ENCODE results near the gene PRELP.
A peak's percentile ranks its signal among the peaks of the same experiment; 100 is the strongest.

PRELP gene

DNA sequence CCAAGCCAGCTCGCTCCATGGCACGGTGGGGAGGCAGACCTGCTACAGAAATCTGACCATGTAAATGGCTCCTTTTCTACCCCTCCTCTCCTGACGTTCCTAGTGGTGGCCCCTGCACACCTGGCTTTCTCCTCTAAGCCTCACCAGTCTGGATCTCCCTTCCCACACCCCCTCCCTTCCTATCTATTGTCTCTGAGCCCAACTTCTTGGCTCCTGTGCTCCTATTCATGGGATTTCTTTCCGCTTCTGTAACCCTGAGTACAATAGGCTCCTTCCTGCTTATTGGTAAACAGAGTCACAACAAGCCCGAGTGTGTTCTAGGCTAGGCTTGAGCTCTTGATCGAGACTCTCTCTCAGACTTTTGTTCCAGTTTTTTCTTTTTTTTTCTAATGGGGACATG, 35.9 kb downstream of the PRELP start:
- Histone ChIP-seq H3K36me3 (replicated peaks; ENCODE audit: low read depth, low read length) (no peaks in the 10 kb centered on the region), H3K4me3 (ENCODE audit: low read length) (no peak overlapping the region), H2AFZ (ENCODE audit: low read depth, low read length) (no peak overlapping the region), H3K9me3 (ENCODE audit: insufficient read depth, low read length) (no peaks in the 10 kb centered on the region), H3K4me1 (ENCODE audit: low read length) (peaks cover 18% of the 10 kb centered on the region), H3K79me2 (ENCODE audit: low read length) (no peaks in the 10 kb centered on the region), H3K9ac (ENCODE audit: low read length) (no peak overlapping the region), H3K27me3 (ENCODE audit: low read depth, low read length) (no peaks in the 10 kb centered on the region), H3K4me2 (ENCODE audit: low read length) (no peak overlapping the region), H3K27ac (ENCODE audit: low read length) (no peak overlapping the region), H4K20me1 (ENCODE audit: insufficient read depth, low read length) (no peaks in the 10 kb centered on the region)
- no peak for TF ChIP-seq EZH2phosphoT487 (IDR thresholded peaks at IDR 0.05; ENCODE audit: low read depth)
- TF ChIP-seq, protein P1, sequence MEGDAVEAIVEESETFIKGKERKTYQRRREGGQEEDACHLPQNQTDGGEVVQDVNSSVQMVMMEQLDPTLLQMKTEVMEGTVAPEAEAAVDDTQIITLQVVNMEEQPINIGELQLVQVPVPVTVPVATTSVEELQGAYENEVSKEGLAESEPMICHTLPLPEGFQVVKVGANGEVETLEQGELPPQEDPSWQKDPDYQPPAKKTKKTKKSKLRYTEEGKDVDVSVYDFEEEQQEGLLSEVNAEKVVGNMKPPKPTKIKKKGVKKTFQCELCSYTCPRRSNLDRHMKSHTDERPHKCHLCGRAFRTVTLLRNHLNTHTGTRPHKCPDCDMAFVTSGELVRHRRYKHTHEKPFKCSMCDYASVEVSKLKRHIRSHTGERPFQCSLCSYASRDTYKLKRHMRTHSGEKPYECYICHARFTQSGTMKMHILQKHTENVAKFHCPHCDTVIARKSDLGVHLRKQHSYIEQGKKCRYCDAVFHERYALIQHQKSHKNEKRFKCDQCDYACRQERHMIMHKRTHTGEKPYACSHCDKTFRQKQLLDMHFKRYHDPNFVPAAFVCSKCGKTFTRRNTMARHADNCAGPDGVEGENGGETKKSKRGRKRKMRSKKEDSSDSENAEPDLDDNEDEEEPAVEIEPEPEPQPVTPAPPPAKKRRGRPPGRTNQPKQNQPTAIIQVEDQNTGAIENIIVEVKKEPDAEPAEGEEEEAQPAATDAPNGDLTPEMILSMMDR (IDR thresholded peaks at IDR 0.05; ENCODE audit: low read depth, low read length) = no peak

DNA sequence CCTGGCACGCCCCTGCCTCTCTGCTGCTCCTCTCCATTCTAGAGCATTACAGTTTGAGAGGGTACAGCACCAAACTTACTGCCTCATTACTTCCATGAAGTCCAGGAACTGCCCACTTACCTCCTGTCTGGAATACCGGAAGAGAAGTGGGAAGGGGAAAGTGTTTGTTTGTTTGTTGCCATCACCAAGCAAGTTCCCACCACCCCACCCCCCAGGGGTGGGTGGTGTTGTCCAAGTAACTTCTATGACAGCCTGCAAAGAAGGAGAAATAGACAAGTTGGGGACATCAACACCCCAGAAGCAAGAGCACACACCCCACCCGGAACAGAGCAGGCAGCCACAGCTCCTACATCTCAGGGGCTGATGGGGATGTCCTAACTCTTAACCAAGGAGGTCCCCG, 36.3 kb downstream of the PRELP start:
- no peak overlapping the region for H3K4me3 ChIP-seq (ENCODE audit: low read length)
- H4K20me1 ChIP-seq (ENCODE audit: insufficient read depth, low read length) = no peaks in the 10 kb centered on the region
- H3K27ac ChIP-seq (ENCODE audit: low read length) = no peak overlapping the region
- no peaks in the 10 kb centered on the region for H3K79me2 ChIP-seq (ENCODE audit: low read length)
- no peaks in the 10 kb centered on the region for H3K9me3 ChIP-seq (ENCODE audit: insufficient read depth, low read length)
- no peak for TF ChIP-seq EZH2phosphoT487 (IDR thresholded peaks at IDR 0.05; ENCODE audit: low read depth)
- TF ChIP-seq, protein P1 (IDR thresholded peaks at IDR 0.05; ENCODE audit: low read depth, low read length) = no peak
- no peaks in the 10 kb centered on the region for H3K27me3 ChIP-seq (ENCODE audit: low read depth, low read length)
- no peaks in the 10 kb centered on the region for H3K36me3 ChIP-seq (replicated peaks; ENCODE audit: low read depth, low read length)
- no peak overlapping the region for H3K9ac ChIP-seq (ENCODE audit: low read length)
- H2AFZ ChIP-seq (ENCODE audit: low read depth, low read length) = no peak overlapping the region
- H3K4me1 ChIP-seq (ENCODE audit: low read length) = peaks cover 18% of the 10 kb centered on the region
- no peak overlapping the region for H3K4me2 ChIP-seq (ENCODE audit: low read length)

DNA sequence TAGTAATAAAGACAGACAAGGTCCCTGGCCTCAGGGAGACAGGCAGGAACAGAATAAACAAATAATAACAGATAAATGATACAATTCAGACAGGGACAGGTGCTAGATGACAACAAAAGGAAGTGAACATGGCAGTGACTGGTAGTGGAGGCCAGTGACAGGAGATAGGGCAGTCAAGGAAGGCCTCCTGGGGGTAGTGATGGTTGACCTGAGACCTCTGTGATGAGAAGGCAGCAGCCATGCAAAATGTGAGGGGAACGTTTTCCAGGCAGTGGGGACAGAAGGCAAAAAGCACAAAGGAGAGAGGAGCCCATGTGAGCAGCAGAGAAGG, 36.9 kb downstream of the PRELP start:
- Histone ChIP-seq H4K20me1 (ENCODE audit: insufficient read depth, low read length) (no peaks in the 10 kb centered on the region), H3K27me3 (ENCODE audit: low read depth, low read length) (no peaks in the 10 kb centered on the region), H3K27ac (ENCODE audit: low read length) (no peak overlapping the region), H3K4me3 (ENCODE audit: low read length) (no peak overlapping the region), H3K36me3 (replicated peaks; ENCODE audit: low read depth, low read length) (no peaks in the 10 kb centered on the region), H3K9me3 (ENCODE audit: insufficient read depth, low read length) (no peaks in the 10 kb centered on the region), H2AFZ (ENCODE audit: low read depth, low read length) (no peak overlapping the region), H3K79me2 (ENCODE audit: low read length) (no peaks in the 10 kb centered on the region), H3K4me1 (ENCODE audit: low read length) (peaks cover 18% of the 10 kb centered on the region), H3K4me2 (ENCODE audit: low read length) (peak overlapping the region; percentile 36; the same call in 1 of the 2 replicates), H3K9ac (ENCODE audit: low read length) (no peak overlapping the region)
- TF ChIP-seq EZH2phosphoT487 (IDR thresholded peaks at IDR 0.05; ENCODE audit: low read depth) = no peak
- TF ChIP-seq, protein P1 (IDR thresholded peaks at IDR 0.05; ENCODE audit: low read depth, low read length) = no peak

DNA sequence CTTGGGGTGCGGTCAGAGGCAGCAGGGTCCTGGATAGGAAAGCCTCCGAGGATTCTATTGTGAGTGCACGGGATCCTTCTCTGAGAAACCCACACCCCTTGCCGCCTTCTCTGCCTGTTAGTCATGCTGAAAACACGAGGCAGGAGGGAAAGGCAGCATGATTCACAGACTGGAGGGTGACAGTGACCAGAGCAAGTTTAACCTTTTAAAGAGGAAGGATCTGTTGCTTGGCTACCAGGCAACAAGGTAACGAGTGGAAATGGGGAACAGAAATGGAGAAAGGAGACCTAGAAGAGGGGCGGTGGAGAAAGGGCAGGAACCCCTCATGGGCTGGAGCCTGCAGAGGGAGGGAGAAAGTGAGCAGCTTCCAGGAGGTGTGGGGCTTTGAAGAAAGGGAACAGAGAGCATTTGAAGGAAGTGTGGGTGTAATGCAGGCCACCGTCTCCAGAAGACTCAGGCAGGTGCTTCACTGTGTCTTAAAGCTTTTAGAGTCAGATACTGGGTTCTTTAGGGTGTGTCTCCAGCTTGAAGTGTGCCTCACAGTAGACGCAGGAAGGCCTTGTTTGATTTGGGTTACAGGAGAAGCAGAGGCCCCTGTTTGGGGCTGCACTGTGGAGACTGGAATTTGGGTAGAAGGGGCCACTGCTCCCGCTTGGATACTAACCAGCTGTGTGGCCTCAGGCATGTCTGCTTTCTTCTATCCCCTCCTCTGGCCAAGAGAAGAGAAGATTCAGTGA, 37.4 kb downstream of the PRELP start:
- Histone ChIP-seq H3K27me3 (ENCODE audit: low read depth, low read length) (no peaks in the 10 kb centered on the region), H3K4me2 (ENCODE audit: low read length) (peak overlapping the region; percentile 36), H3K79me2 (ENCODE audit: low read length) (no peaks in the 10 kb centered on the region), H3K4me3 (ENCODE audit: low read length) (no peak overlapping the region), H3K4me1 (ENCODE audit: low read length) (peaks cover 18% of the 10 kb centered on the region), H2AFZ (ENCODE audit: low read depth, low read length) (peak overlapping the region; percentile 32; the same call in 1 of the 2 replicates), H3K9ac (ENCODE audit: low read length) (no peak overlapping the region), H3K36me3 (replicated peaks; ENCODE audit: low read depth, low read length) (no peaks in the 10 kb centered on the region), H4K20me1 (ENCODE audit: insufficient read depth, low read length) (no peaks in the 10 kb centered on the region), H3K9me3 (ENCODE audit: insufficient read depth, low read length) (no peaks in the 10 kb centered on the region), H3K27ac (ENCODE audit: low read length) (peak overlapping the region; percentile 19)
- no peak for TF ChIP-seq EZH2phosphoT487 (IDR thresholded peaks at IDR 0.05; ENCODE audit: low read depth)
- TF ChIP-seq, protein P1 (IDR thresholded peaks at IDR 0.05; ENCODE audit: low read depth, low read length) = no peak

Data from OCI-LY3 (cell line).